Measurements from ENCODE around the gene CHRNB2.

The CHRNB2 gene

DNA sequence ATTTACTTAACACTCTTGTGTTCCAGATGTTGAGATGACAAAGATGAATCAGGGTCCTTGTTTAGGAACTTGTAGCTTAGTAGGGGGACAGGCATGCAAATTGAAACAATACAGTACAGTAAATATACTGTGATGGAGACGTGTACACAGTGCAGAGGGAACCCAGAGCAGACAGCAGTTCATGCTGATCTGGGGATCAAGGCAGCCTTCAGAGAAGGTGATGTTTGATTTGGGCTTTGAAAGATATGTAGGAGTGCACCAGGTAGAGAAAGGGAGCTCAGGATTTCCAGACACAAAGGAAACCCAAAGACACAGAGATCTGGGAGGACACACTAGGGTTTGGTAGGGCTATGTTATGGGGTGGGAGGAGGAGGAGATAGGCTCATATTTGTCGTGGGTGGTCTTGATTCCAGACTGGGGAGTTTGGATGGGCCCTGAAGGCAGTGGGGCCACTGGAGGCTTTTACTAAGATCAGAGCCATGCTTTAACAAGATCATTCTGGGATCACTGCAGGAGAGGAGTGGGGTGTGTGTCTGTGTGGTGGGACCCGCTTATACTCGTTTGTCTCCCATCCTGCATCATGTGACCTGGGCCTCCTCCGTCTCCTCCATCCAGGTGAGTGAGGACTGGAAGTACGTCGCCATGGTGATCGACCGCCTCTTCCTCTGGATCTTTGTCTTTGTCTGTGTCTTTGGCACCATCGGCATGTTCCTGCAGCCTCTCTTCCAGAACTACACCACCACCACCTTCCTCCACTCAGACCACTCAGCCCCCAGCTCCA lies 7.8 kb downstream of the CHRNB2 start:
- Histone ChIP-seq H3K27ac (ENCODE audit: extremely low read depth, low read depth, low read length) (no peak overlapping the region), H3K36me3 (ENCODE audit: control insufficient read depth in 2 of 2, insufficient read depth in 1 of 2, low read length in 2 of 2) (peaks cover 0 to 36% of the 10 kb centered on the region in 2 experiments; a peak in 2 of 3 replicates), H3K4me1 (ENCODE audit: control insufficient read depth, insufficient read depth, low read length) (peaks cover 6% of the 10 kb centered on the region; the same call in 1 of the 2 replicates), H3K4me3 (ENCODE audit: low read depth, low read length) (no peak overlapping the region), H3K9me3 (ENCODE audit: control insufficient read depth, insufficient read depth, low read depth, low read length) (no peaks in the 10 kb centered on the region)
- ChIA-PET POLR2A (interaction anchor here (0.8 kb wide), 1 partner anchor 32 kb away, joined by 3 read pairs; no protein-coding TSS in a partner anchor), CTCF (interaction anchor here (0.6 to 3.1 kb wide), 3 partner anchors 10 to 16 kb away, joined by 3 to 18 read pairs (median 5); no protein-coding TSS in a partner anchor)
- no peak for TF ChIP-seq ZNF792 (tag by site-specific recombination; IDR thresholded peaks at IDR 0.05)
- peak; percentile 68; the same call in 1 of the 2 replicates for TF ChIP-seq ZNF692 (tag by site-specific recombination; IDR thresholded peaks at IDR 0.05)
- TF ChIP-seq ZNF549 (tag by site-specific recombination; IDR thresholded peaks at IDR 0.05), result no peak
- TF ChIP-seq ZNF843 (tag by site-specific recombination; IDR thresholded peaks at IDR 0.05), result no peak
- TF ChIP-seq ZFP69B (tag by site-specific recombination; IDR thresholded peaks at IDR 0.05), result peak; percentile 52; the same call in 1 of the 2 replicates
- no peak for TF ChIP-seq ZNF391 (tag by site-specific recombination; IDR thresholded peaks at IDR 0.05; ENCODE audit: borderline replicate concordance, low read depth)
- no peak for TF ChIP-seq TCF7L2 (IDR thresholded peaks at IDR 0.05; ENCODE audit: borderline replicate concordance, low read depth, low read length)
- TF ChIP-seq SP2 (tag by site-specific recombination; IDR thresholded peaks at IDR 0.05), result no peak
- no peak for TF ChIP-seq INSM2 (tag by site-specific recombination; IDR thresholded peaks at IDR 0.05)
- TF ChIP-seq, protein P1, sequence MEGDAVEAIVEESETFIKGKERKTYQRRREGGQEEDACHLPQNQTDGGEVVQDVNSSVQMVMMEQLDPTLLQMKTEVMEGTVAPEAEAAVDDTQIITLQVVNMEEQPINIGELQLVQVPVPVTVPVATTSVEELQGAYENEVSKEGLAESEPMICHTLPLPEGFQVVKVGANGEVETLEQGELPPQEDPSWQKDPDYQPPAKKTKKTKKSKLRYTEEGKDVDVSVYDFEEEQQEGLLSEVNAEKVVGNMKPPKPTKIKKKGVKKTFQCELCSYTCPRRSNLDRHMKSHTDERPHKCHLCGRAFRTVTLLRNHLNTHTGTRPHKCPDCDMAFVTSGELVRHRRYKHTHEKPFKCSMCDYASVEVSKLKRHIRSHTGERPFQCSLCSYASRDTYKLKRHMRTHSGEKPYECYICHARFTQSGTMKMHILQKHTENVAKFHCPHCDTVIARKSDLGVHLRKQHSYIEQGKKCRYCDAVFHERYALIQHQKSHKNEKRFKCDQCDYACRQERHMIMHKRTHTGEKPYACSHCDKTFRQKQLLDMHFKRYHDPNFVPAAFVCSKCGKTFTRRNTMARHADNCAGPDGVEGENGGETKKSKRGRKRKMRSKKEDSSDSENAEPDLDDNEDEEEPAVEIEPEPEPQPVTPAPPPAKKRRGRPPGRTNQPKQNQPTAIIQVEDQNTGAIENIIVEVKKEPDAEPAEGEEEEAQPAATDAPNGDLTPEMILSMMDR (tag by site-specific recombination; IDR thresholded peaks at IDR 0.05), result no peak
- TF ChIP-seq ZNF37A (tag by site-specific recombination; IDR thresholded peaks at IDR 0.05), result no peak
- TF ChIP-seq YY2 (tag by site-specific recombination; IDR thresholded peaks at IDR 0.05), result no peak

GRCh38 chr1:154575951-154576566 lies 8.5 kb downstream of the CHRNB2 start:
- Histone ChIP-seq H3K9me3 (ENCODE audit: control insufficient read depth, insufficient read depth, low read depth, low read length) (no peaks in the 10 kb centered on the region), H3K4me3 (ENCODE audit: low read depth, low read length) (no peak overlapping the region), H3K36me3 (ENCODE audit: control insufficient read depth in 2 of 2, insufficient read depth in 1 of 2, low read length in 2 of 2) (peaks cover 3 to 44% of the 10 kb centered on the region in 2 experiments), H3K27ac (ENCODE audit: extremely low read depth, low read depth, low read length) (no peak overlapping the region), H3K4me1 (ENCODE audit: control insufficient read depth, insufficient read depth, low read length) (peaks cover 6% of the 10 kb centered on the region; the same call in 1 of the 2 replicates)
- ChIA-PET CTCF (interaction anchor here (0.6 to 1.2 kb wide), 5 partner anchors 10 to 23 kb away, joined by 3 to 5 read pairs (median 3); no protein-coding TSS in a partner anchor), POLR2A (interaction anchor here (0.8 kb wide), 1 partner anchor 16 kb away, joined by 3 read pairs; no protein-coding TSS in a partner anchor)
- no peak for TF ChIP-seq PRDM1 (tag by site-specific recombination; IDR thresholded peaks at IDR 0.05)
- TF ChIP-seq, protein P2, sequence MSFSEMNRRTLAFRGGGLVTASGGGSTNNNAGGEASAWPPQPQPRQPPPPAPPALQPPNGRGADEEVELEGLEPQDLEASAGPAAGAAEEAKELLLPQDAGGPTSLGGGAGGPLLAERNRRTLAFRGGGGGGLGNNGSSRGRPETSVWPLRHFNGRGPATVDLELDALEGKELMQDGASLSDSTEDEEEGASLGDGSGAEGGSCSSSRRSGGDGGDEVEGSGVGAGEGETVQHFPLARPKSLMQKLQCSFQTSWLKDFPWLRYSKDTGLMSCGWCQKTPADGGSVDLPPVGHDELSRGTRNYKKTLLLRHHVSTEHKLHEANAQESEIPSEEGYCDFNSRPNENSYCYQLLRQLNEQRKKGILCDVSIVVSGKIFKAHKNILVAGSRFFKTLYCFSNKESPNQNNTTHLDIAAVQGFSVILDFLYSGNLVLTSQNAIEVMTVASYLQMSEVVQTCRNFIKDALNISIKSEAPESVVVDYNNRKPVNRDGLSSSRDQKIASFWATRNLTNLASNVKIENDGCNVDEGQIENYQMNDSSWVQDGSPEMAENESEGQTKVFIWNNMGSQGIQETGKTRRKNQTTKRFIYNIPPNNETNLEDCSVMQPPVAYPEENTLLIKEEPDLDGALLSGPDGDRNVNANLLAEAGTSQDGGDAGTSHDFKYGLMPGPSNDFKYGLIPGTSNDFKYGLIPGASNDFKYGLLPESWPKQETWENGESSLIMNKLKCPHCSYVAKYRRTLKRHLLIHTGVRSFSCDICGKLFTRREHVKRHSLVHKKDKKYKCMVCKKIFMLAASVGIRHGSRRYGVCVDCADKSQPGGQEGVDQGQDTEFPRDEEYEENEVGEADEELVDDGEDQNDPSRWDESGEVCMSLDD (tag by site-specific recombination; IDR thresholded peaks at IDR 0.05), result no peak
- peak; percentile 33; the same call in 1 of the 2 replicates for TF ChIP-seq EGR2 (tag by site-specific recombination; IDR thresholded peaks at IDR 0.05; ENCODE audit: low read depth)
- TF ChIP-seq GLIS2 (tag by site-specific recombination; IDR thresholded peaks at IDR 0.05), result no peak
- TF ChIP-seq SALL2 (tag by site-specific recombination; IDR thresholded peaks at IDR 0.05; ENCODE audit: borderline replicate concordance), result no peak
- TF ChIP-seq ZNF132 (tag by site-specific recombination; IDR thresholded peaks at IDR 0.05; ENCODE audit: borderline replicate concordance), result no peak
- TF ChIP-seq BCL6B (tag by site-specific recombination; IDR thresholded peaks at IDR 0.05), result no peak
- peak; percentile 67 for TF ChIP-seq ZBTB17 (tag by site-specific recombination; IDR thresholded peaks at IDR 0.05)
- 0 out of 2 replicates have a peak, but pooled peaks have one; percentile 12 for TF ChIP-seq ZNF600 (tag by site-specific recombination; IDR thresholded peaks at IDR 0.05)
- peak; percentile 45 for TF ChIP-seq ZFHX2 (tag by site-specific recombination; conservative IDR thresholded peaks at IDR 0.05)

Measured in HEK293 (cell line).